Adrenal gland (tissue), 12 donors: ENCODE measurements around the gene COL12A1. TPM values are rescaled to one million over a fixed set of nuclear protein-coding genes. Genes with fewer than 3 reads are reported as not detected.

Experiments used
- DNase-seq, 7 donors: peaks; one replicate each; pipeline ENCODE4 v3.0.0-alpha.2; 2019 to 2020
- H3K27ac ChIP-seq, 5 donors: fragments of 200-600 bp; sonication (generic) in 4 of 5; 1 replicate in 3 of 5; 2 replicates in 2 of 5; pipeline versions ENCODE4 v1.5.1 to v1.8.0; 2016 to 2020; ENCODE audit warnings: mild to moderate bottlenecking in 1 of 5
- H3K27me3 ChIP-seq: fragments of 200-600 bp; 2 replicates; pipeline ENCODE4 v1.8.0; 2021
- H3K36me3 ChIP-seq, 2 donors: fragments of 200-600 bp; replicated peaks in 1 of 2; 1 replicate in 1 of 2; 2 replicates in 1 of 2; pipeline versions ENCODE4 v1.5.1 to v1.8.0; 2018 to 2022
- H3K4me1 ChIP-seq, 2 donors: fragments of 200-600 bp; replicated peaks in 1 of 2; 1 replicate in 1 of 2; 2 replicates in 1 of 2; pipeline versions ENCODE4 v1.5.1 to v1.8.0; 2018 to 2021
- H3K4me3 ChIP-seq, 4 donors: fragments of 200-600 bp; sonication (generic) in 3 of 4; one replicate each; pipeline ENCODE4 v1.5.1; 2016 to 2018
- H3K9me3 ChIP-seq, 3 donors: fragments of 200-600 bp; sonication (generic) in 1 of 3; replicated peaks in 1 of 3; 1 replicate in 2 of 3; 2 replicates in 1 of 3; pipeline versions ENCODE4 v1.5.1 to v1.8.0; 2016 to 2021
- POLR2A ChIP-seq, 2 donors: fragments of 450-650 bp; IDR thresholded peaks; one replicate each; pipeline ENCODE4 v1.6.1; 2017; ENCODE audit warnings: antibody characterized with exemption in 2 of 2, mild to moderate bottlenecking in 2 of 2, moderate library complexity in 1 of 2
- WGBS, 4 donors: extraction: QIAGEN DNeasy Blood & Tissue Kit in 2 of 4; methylation state at CpG; one replicate each; pipeline versions ENCODE4 v1.1.5 to v1.1.7; 2013 to 2017; 5-methylcytosine and 5-hydroxymethylcytosine counted together
- intact Hi-C, 2 donors: fragments of 100-400 bp; cut with DNase I; formaldehyde crosslinking; loops; one replicate each; pipeline versions ENCODE4 v1.14.1 to v1.15.0; 2022 to 2023
- polyA plus RNA-seq, 3 donors: library from polyadenylated mRNA; stranded (reverse); fragments of 200-250 nt in 2 of 3; fragments of 350-450 nt in 1 of 3; fragmentation: Illumina TruSeq in 1 of 3; extraction: RNeasy Lipid Tissue Mini Kit (QIAGEN cat#74804) in 1 of 3; gene quantifications; one replicate each; pipeline ENCODE4 v1.2.3, GENCODE V29; 2013 to 2014
- total RNA-seq, 9 donors: library from RNA; depleted of rRNA in 4 of 9; stranded (reverse); fragments of >200 nt in 4 of 9; fragments of 120-200 nt in 1 of 9; fragmentation: NEBNext Ultra II Directional in 1 of 9; extraction: Animal tissue kit (Norgen Biotek cat#: 25700) in 1 of 9; gene quantifications; one replicate each; pipeline versions ENCODE4 v1.1.0 to v1.2.4, GENCODE V29; 2013 to 2023
- TF ChIP-seq, protein P1 (sequence below), 6 experiments: fragments of 450-650 bp in 4 of 6; fragments of 200-600 bp in 2 of 6; sonication (generic) in 1 of 6; IDR thresholded peaks; 1 replicate in 5 of 6; 2 replicates in 1 of 6; pipeline versions ENCODE4 v1.5.1 to v1.8.0; 2016 to 2021; ENCODE audit warnings: antibody characterized with exemption in 6 of 6, mild to moderate bottlenecking in 2 of 6, moderate library complexity in 1 of 6
- donor health status: healthy with polysubstance abuse.
- donor health status: Bipolar disorder and iron deficiency.
- donor health status: DM: yes; HTN: yes; CAD: no.
- donor health status: DM: no; HTN: no; CAD: no.
- donor health status: DM: no; HTN: no; CAD: no.
- donor health status: DM: yes; HTN: yes; CAD: no.

Gene COL12A1
- total and polyA plus RNA-seq, 12 donors = 13.0 to 106 (median 54.2) TPM

DNA sequence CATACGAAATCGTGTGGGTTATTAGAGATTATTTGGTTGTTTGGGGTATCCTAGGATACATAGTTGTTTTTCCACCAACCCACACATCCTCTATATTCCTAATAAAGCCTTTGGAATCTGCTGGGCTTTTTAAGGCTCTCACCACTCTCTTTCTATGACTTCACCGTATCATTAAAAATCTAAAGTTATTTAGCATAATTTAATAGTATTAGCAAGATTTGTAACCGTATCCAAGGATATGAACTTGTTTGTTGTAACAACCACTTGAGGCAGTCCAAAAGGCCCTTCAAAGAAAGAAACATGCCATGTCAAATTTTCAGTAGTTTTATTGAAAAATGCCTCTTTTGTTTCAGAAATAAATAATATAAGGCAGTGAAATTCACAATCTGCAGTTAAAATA is 121.8 kb downstream of the COL12A1 start:
- DNase-seq = no peak
- Histone ChIP-seq H3K27me3 (no peaks in the 10 kb centered on the region), H3K9me3 (no peaks in the 10 kb centered on the region), H3K27ac (no peak overlapping the region), H3K36me3 (no peaks in the 10 kb centered on the region), H3K4me3 (no peak overlapping the region), H3K4me1 (peaks cover 0 to 4% of the 10 kb centered on the region in 2 donors)
- no peak for TF ChIP-seq POLR2A (IDR thresholded peaks at IDR 0.05)
- TF ChIP-seq, protein P1, sequence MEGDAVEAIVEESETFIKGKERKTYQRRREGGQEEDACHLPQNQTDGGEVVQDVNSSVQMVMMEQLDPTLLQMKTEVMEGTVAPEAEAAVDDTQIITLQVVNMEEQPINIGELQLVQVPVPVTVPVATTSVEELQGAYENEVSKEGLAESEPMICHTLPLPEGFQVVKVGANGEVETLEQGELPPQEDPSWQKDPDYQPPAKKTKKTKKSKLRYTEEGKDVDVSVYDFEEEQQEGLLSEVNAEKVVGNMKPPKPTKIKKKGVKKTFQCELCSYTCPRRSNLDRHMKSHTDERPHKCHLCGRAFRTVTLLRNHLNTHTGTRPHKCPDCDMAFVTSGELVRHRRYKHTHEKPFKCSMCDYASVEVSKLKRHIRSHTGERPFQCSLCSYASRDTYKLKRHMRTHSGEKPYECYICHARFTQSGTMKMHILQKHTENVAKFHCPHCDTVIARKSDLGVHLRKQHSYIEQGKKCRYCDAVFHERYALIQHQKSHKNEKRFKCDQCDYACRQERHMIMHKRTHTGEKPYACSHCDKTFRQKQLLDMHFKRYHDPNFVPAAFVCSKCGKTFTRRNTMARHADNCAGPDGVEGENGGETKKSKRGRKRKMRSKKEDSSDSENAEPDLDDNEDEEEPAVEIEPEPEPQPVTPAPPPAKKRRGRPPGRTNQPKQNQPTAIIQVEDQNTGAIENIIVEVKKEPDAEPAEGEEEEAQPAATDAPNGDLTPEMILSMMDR (IDR thresholded peaks at IDR 0.05) = no peak
- intact Hi-C loops = no loop called here
- 83 to 85% (median 85%) methylated on average over 4 of the region's 4 CpGs for WGBS, 4 donors

DNA sequence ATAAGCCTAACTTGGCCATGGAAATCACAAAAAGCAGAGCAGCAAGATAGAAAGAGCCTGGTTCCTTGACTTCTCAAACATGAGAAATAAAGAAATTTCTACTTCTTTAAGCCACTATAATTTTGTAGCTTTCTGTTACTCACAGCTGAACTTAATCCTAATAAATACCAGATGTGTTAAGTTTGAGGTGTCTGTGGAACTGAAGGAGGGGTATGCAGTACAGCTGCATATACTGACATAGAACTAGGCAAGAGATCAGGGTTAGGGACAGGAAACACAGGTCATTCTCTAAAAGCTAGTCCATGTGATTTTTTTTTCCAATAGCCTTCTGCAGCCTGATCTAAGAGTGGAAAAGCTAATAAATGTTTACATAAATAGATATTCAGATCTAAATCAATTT is 123.9 kb downstream of the COL12A1 start:
- TF ChIP-seq POLR2A (IDR thresholded peaks at IDR 0.05) = no peak
- TF ChIP-seq, protein P1 (IDR thresholded peaks at IDR 0.05) = no peak
- Histone ChIP-seq H3K4me3 (no peak overlapping the region), H3K27ac (no peak overlapping the region), H3K4me1 (peaks cover 0 to 4% of the 10 kb centered on the region in 2 donors), H3K27me3 (no peaks in the 10 kb centered on the region), H3K36me3 (no peaks in the 10 kb centered on the region), H3K9me3 (no peaks in the 10 kb centered on the region)
- intact Hi-C loops = no loop called here
- DNase-seq = no peak

DNA sequence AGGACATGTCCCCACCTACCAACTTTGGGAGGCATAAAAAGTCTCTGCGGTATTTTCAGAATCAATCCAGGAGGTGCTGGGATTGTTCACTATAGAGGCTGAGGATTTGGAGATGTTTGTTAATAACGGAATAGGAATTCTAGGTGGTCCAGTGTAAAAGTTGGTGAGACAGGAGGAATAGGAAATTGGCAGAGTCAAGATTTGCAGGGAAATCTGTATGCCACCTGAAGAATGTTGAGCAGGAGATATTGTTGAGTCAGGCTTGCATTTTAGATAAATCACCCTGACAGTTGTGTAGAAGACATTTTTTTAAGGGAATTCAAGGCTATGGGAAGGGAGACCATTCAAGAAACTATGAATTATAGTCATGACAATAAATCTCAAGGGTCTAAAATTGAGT is 124.8 kb downstream of the COL12A1 start:
- 82 to 90% (median 88%) methylated on average over 2 of the region's 2 CpGs for WGBS, 4 donors
- TF ChIP-seq, protein P1 (IDR thresholded peaks at IDR 0.05) = no peak
- no peak for TF ChIP-seq POLR2A (IDR thresholded peaks at IDR 0.05)

DNA sequence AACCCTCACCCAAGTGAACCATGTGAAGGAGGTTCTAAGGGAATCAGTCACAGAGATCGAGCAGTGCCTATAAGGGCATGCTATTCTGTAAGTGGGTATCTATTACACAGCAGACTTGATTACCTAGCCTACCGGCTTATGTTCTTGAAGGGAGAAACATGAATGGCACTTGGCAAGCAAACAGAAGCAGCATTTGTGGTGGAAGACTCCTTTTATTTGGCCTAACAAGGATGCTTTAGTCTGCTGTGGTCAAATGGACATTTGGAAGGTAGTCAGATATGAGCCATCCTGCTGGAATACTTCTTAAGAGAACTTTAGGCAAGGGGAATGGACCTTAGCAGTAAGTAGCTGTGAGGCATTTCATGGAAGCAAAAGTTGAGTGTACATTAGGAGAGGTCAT is 126.3 kb downstream of the COL12A1 start:
- intact Hi-C loops = no loop called here
- 70 to 91% (median 80%) methylated on average over 2 of the region's 2 CpGs for WGBS, 4 donors

More for the DNA sequence above, 124.8 kb downstream of the COL12A1 start:
- no peaks in the 10 kb centered on the region for H3K36me3 ChIP-seq
- H3K9me3 ChIP-seq = no peaks in the 10 kb centered on the region
- H3K27ac ChIP-seq = no peak overlapping the region
- intact Hi-C loops = no loop called here
- H3K4me1 ChIP-seq = peaks cover 0 to 4% of the 10 kb centered on the region in 2 donors
- no peak overlapping the region for H3K4me3 ChIP-seq
- H3K27me3 ChIP-seq = no peaks in the 10 kb centered on the region
- no peak for DNase-seq

More for the DNA sequence above, 126.3 kb downstream of the COL12A1 start:
- no peaks in the 10 kb centered on the region for H3K9me3 ChIP-seq
- no peak overlapping the region for H3K4me3 ChIP-seq
- H3K4me1 ChIP-seq = no peaks in the 10 kb centered on the region
- no peaks in the 10 kb centered on the region for H3K36me3 ChIP-seq
- H3K27ac ChIP-seq = no peak overlapping the region
- no peaks in the 10 kb centered on the region for H3K27me3 ChIP-seq
- no peak for TF ChIP-seq POLR2A (IDR thresholded peaks at IDR 0.05)
- TF ChIP-seq, protein P1 (IDR thresholded peaks at IDR 0.05) = no peak
- DNase-seq = no peak
